ENCODE measurements around the gene GZMM.

GRCh38 chr19:525857-526419 lies 17.9 kb upstream of the GZMM start:
- TF ChIP-seq POLR2A (IDR thresholded peaks at IDR 0.05) (no peak), CTCF (IDR thresholded peaks at IDR 0.05) (no peak)

Measured in adrenal gland (tissue), 5 donors.